IMR-90 (cell line): ENCODE data around the gene CFAP126. TPM values are rescaled to one million over a fixed set of nuclear protein-coding genes. Genes with fewer than 3 reads are reported as not detected.

ENCODE experiments used
- ATAC-seq: fragments of 200-7000 bp; cut with Tn5 transposase; 2 replicates; pipeline ENCODE4 v1.9.1; 2020; ENCODE audit warnings: low read depth, mild to moderate bottlenecking, moderate library complexity
- BruUV-seq: library from RNA; stranded (reverse); fragments of 400-500 nt; replicated peaks from 2 replicates; lab custom pipeline; 2021; lab: Mats Ljungman, UMichigan
- CTCF ChIA-PET: fragments of 300-600 bp; formaldehyde crosslinking; extraction: SDS; loops from one replicate; lab custom pipeline; 2021; ENCODE audit warnings: antibody characterized with exemption; lab: Yijun Ruan, JAX
- POLR2A ChIA-PET: fragments of 300-600 bp; sonication (Branson Sonifier 250); formaldehyde crosslinking; loops from one replicate; lab custom pipeline; 2022; ENCODE audit warnings: antibody characterized with exemption; ENCODE audit not compliant: unreplicated experiment; lab: Charles Lee
- DNase-seq: peaks from one replicate; pipeline ENCODE4 v3.0.0; 2013
- H2AFZ ChIP-seq: replicated peaks from 2 replicates; pipeline ENCODE3; 2013; ENCODE audit warnings: low read length, mild to moderate bottlenecking; ENCODE audit not compliant: poor library complexity
- H2AK5ac ChIP-seq: 2 replicates; pipeline ENCODE4 v1.6.1; 2013; ENCODE audit warnings: low read depth, low read length, inconsistent platforms
- H2AK9ac ChIP-seq: replicated peaks from 2 replicates; pipeline ENCODE3; 2013; ENCODE audit warnings: mild to moderate bottlenecking, low read depth, low read length, moderate library complexity; ENCODE audit not compliant: poor library complexity
- H2BK120ac ChIP-seq: 2 replicates; pipeline ENCODE4 v1.6.1; 2013; ENCODE audit warnings: low read depth, low read length, inconsistent platforms
- H2BK15ac ChIP-seq: 3 replicates; pipeline ENCODE4 v1.6.1; 2013; ENCODE audit warnings: low read depth, low read length, inconsistent platforms
- H2BK20ac ChIP-seq: 2 replicates; pipeline ENCODE4 v1.6.1; 2013; ENCODE audit warnings: low read depth, mild to moderate bottlenecking, inconsistent platforms, low read length, moderate library complexity
- H2BK5ac ChIP-seq: 2 replicates; pipeline ENCODE4 v1.6.1; 2013; ENCODE audit warnings: mild to moderate bottlenecking, low read depth, low read length, inconsistent platforms; ENCODE audit not compliant: poor library complexity, severe bottlenecking
- H3K14ac ChIP-seq: replicated peaks from 2 replicates; pipeline ENCODE4 v1.6.1; 2013; ENCODE audit warnings: low read depth, low read length, inconsistent platforms
- H3K18ac ChIP-seq: 2 replicates; pipeline ENCODE4 v1.6.1; 2013; ENCODE audit warnings: low read depth, low read length, control low read depth
- H3K23ac ChIP-seq: 2 replicates; pipeline ENCODE4 v1.6.1; 2013; ENCODE audit warnings: low read depth, low read length, inconsistent platforms
- H3K27ac ChIP-seq: 2 replicates; pipeline ENCODE4 v1.5.1; 2013; ENCODE audit warnings: mild to moderate bottlenecking, control low read depth, low read length; ENCODE audit not compliant: insufficient read depth
- H3K27me3 ChIP-seq: 2 replicates; pipeline ENCODE4 v1.6.1; 2013; ENCODE audit warnings: low read length; ENCODE audit not compliant: control insufficient read depth, insufficient read depth
- H3K36me3 ChIP-seq: 2 replicates; pipeline ENCODE4 v1.6.1; 2013; ENCODE audit warnings: low read length, mixed read lengths; ENCODE audit not compliant: control insufficient read depth, insufficient read depth
- H3K4ac ChIP-seq: 2 replicates; pipeline ENCODE4 v1.6.1; 2013; ENCODE audit warnings: low read depth, low read length, inconsistent platforms
- H3K4me1 ChIP-seq: 2 replicates; pipeline ENCODE4 v1.6.1; 2013; ENCODE audit warnings: low read length, mixed read lengths; ENCODE audit not compliant: control insufficient read depth, insufficient read depth
- H3K4me2 ChIP-seq: 2 replicates; pipeline ENCODE4 v1.6.1; 2013; ENCODE audit warnings: low read depth, mild to moderate bottlenecking, control low read depth, low read length, moderate library complexity
- H3K4me3 ChIP-seq: 2 replicates; pipeline ENCODE4 v1.5.1; 2013; ENCODE audit warnings: low read depth, mild to moderate bottlenecking, control low read depth, low read length, moderate library complexity; ENCODE audit not compliant: insufficient read depth
- H3K56ac ChIP-seq: 2 replicates; pipeline ENCODE4 v1.6.1; 2013; ENCODE audit warnings: low read length, inconsistent platforms; ENCODE audit not compliant: insufficient read depth; ENCODE audit errors: extremely low read depth
- H3K79me1 ChIP-seq, 2 experiments: 2 replicates each; pipeline ENCODE4 v1.6.1; 2013; ENCODE audit warnings: low read length in 2 of 2, inconsistent platforms in 1 of 2, low read depth in 1 of 2
- H3K9ac ChIP-seq: 2 replicates; pipeline ENCODE4 v1.6.1; 2013; ENCODE audit warnings: low read depth, low read length, control low read depth
- H3K9me1 ChIP-seq: 2 replicates; pipeline ENCODE4 v1.6.1; 2013; ENCODE audit warnings: low read length, inconsistent platforms; ENCODE audit not compliant: insufficient read depth
- H3K9me3 ChIP-seq: 2 replicates; pipeline ENCODE4 v1.6.1; 2013; ENCODE audit warnings: low read length; ENCODE audit not compliant: control insufficient read depth, insufficient read depth
- H4K20me1 ChIP-seq: 2 replicates; pipeline ENCODE4 v1.6.1; 2013; ENCODE audit warnings: low read length, inconsistent platforms; ENCODE audit not compliant: insufficient read depth
- H4K5ac ChIP-seq: 2 replicates; pipeline ENCODE4 v1.6.1; 2013; ENCODE audit warnings: mild to moderate bottlenecking, low read depth, low read length, control low read depth
- H4K8ac ChIP-seq, 2 experiments: 2 replicates each; pipeline ENCODE4 v1.6.1; 2013; ENCODE audit warnings: low read depth in 2 of 2, low read length in 2 of 2, control low read depth in 1 of 2, inconsistent platforms in 1 of 2
- H4K91ac ChIP-seq: 2 replicates; pipeline ENCODE4 v1.6.1; 2013; ENCODE audit warnings: low read depth, low read length, inconsistent platforms; ENCODE audit not compliant: insufficient read depth
- CTCF ChIP-seq: conservative IDR thresholded peaks from 2 replicates; pipeline ENCODE4 v1.5.1; 2012; ENCODE audit warnings: mild to moderate bottlenecking, low read depth, low read length, improper control_type of control experiment
- MAZ ChIP-seq: IDR thresholded peaks from 2 replicates; pipeline ENCODE4 v1.6.1; 2012; ENCODE audit warnings: low read depth, mild to moderate bottlenecking, low read length, improper control_type of control experiment, moderate library complexity, borderline replicate concordance
- RAD21 ChIP-seq: IDR thresholded peaks from 2 replicates; pipeline ENCODE4 v1.6.1; 2012; ENCODE audit warnings: low read length, improper control_type of control experiment
- WGBS, 2 experiments: methylation state at CpG; one replicate each; pipeline versions ENCODE4 v1.1.5 to v1.1.7; 2013; ENCODE audit warnings: missing lambda C conversion rate in 2 of 2; ENCODE audit not compliant: insufficient read length in 1 of 2; ENCODE audit errors: extremely low coverage in 2 of 2; 5-methylcytosine and 5-hydroxymethylcytosine counted together
- dilution Hi-C: fragments of 300-500 bp; cut with HindIII; formaldehyde crosslinking; loops from one replicate; pipeline ENCODE4 v1.14.3; 2018; ENCODE audit warnings: low sequenced_read_pairs; ENCODE audit not compliant: unreplicated experiment
- in situ Hi-C: fragments of 300-500 bp; cut with MboI; formaldehyde crosslinking; loops from 3 replicates; pipeline ENCODE4 v1.14.3; 2019; ENCODE audit warnings: low sequenced_read_pairs, inconsistent platforms, mixed read lengths
- intact Hi-C: fragments of 100-400 bp; cut with micrococcal nuclease; formaldehyde crosslinking; loops from 2 replicates; pipeline ENCODE4 v1.10.0; 2022
- polyA plus RNA-seq, 3 experiments: library from polyadenylated mRNA; depleted of rRNA; stranded (reverse); fragments of >200 nt; gene quantifications; 2 replicates each; pipeline ENCODE4 v1.2.3, GENCODE V29; 2012; ENCODE audit warnings: low replicate concordance in 1 of 3
- total RNA-seq: library from RNA; depleted of rRNA; stranded (reverse); fragments of >200 nt; gene quantifications from 2 replicates; pipeline ENCODE4 v1.2.3, GENCODE V29; 2012

The CFAP126 gene
- total and polyA plus RNA-seq, 2 of the 4 experiments (the other 2 are of a cell fraction) = not detected

GRCh38 chr1:161374373-161374772 is 6.7 kb upstream of the CFAP126 start:
- H2AK5ac ChIP-seq = no peak overlapping the region
- no peak overlapping the region for H2AK9ac ChIP-seq
- no peak overlapping the region for H2BK20ac ChIP-seq
- no peaks in the 10 kb centered on the region for H3K79me1 ChIP-seq
- H3K9me3 ChIP-seq = no peaks in the 10 kb centered on the region
- ChIA-PET POLR2A (no interaction called here), CTCF (interaction anchor here (0.8 kb wide), 1 partner anchor 60 kb away, joined by 3 read pairs; the partner anchor contains the start of gene SDHC)
- H4K20me1 ChIP-seq = no peaks in the 10 kb centered on the region
- no peak overlapping the region for H2BK15ac ChIP-seq
- H3K9ac ChIP-seq = no peak overlapping the region
- H3K36me3 ChIP-seq = no peaks in the 10 kb centered on the region
- H2BK5ac ChIP-seq = no peak overlapping the region
- H3K18ac ChIP-seq = no peak overlapping the region
- no peak overlapping the region for H2BK120ac ChIP-seq
- H3K9me1 ChIP-seq = no peaks in the 10 kb centered on the region
- no peaks in the 10 kb centered on the region for H3K27me3 ChIP-seq
- no peak overlapping the region for H4K5ac ChIP-seq
- no peak for DNase-seq
- H3K4ac ChIP-seq = no peak overlapping the region
- WGBS, 2 experiments = no CpG with 5 or more reads among the region's 2 CpGs
- no peak overlapping the region for H3K4me3 ChIP-seq
- no peaks in the 10 kb centered on the region for H3K4me1 ChIP-seq
- no peak overlapping the region for H3K56ac ChIP-seq
- in situ Hi-C loops = no loop called here
- intact Hi-C loops = no loop called here
- H3K27ac ChIP-seq = no peak overlapping the region
- TF ChIP-seq CTCF (peak; percentile 38), MAZ (no peak), RAD21 (peak; percentile 47)
- no TSS peak for BruUV-seq
- H3K4me2 ChIP-seq = no peak overlapping the region
- dilution Hi-C loops = no loop called here
- peak; percentile 40; the same call in 1 of the 2 replicates for ATAC-seq
- H4K91ac ChIP-seq = no peak overlapping the region
- H3K23ac ChIP-seq = no peak overlapping the region
- H3K14ac ChIP-seq = no peak overlapping the region
- no peak overlapping the region for H4K8ac ChIP-seq
- H2AFZ ChIP-seq = no peak overlapping the region
